GM10847 (cell line): ENCODE data around the gene MATN4.
A peak's percentile ranks its signal among the peaks of the same experiment; 100 is the strongest.

ENCODE experiments used
- POLR2A ChIP-seq: IDR thresholded peaks from 2 replicates; pipeline ENCODE4 v1.6.1; 2011; ENCODE audit not compliant: insufficient read length; ENCODE audit errors: extremely low read depth

Gene MATN4

GRCh38 chr20:45308117-45308778 lies at the start of gene MATN4:
Gene MATN4, minus strand, starts transcription at chr20:45308299. Its CDS starts 2,717 bp downstream, at chr20:45305582.
- TF ChIP-seq POLR2A = no peak

GRCh38 chr20:45355209-45356084 lies 47.3 kb upstream of the MATN4 start:
- TF ChIP-seq POLR2A = no peak

- no peak for TF ChIP-seq POLR2A
These were observed 46.5 kb upstream of the MATN4 start for GRCh38 chr20:45354423-45355208.

- no peak for TF ChIP-seq POLR2A
These were observed 45.6 kb upstream of the MATN4 start for GRCh38 chr20:45353746-45354145.

GRCh38 chr20:45352729-45353128 lies 44.6 kb upstream of the MATN4 start:
- no peak for TF ChIP-seq POLR2A

- no peak for TF ChIP-seq POLR2A
These were observed 42.1 kb upstream of the MATN4 start for GRCh38 chr20:45350217-45350616.

- peak; percentile 74 for TF ChIP-seq POLR2A
These were observed 40.1 kb upstream of the MATN4 start, which contains the start of gene SDC4 for GRCh38 chr20:45347936-45348778. Gene SDC4, minus strand, starts transcription at chr20:45348424. Its CDS starts 40 bp downstream, at chr20:45348384.

GRCh38 chr20:45347297-45347935 lies 39.3 kb upstream of the MATN4 start:
- TF ChIP-seq POLR2A = no peak

- no peak for TF ChIP-seq POLR2A
These were observed 38.8 kb upstream of the MATN4 start for GRCh38 chr20:45346851-45347250.

- no peak for TF ChIP-seq POLR2A
These were observed 38.2 kb upstream of the MATN4 start for GRCh38 chr20:45346291-45346718.

GRCh38 chr20:45345104-45345936 lies 37.2 kb upstream of the MATN4 start:
- TF ChIP-seq POLR2A = no peak

GRCh38 chr20:45344168-45344860 lies 36.2 kb upstream of the MATN4 start:
- TF ChIP-seq POLR2A = no peak
